ENCODE measurements around the gene THOC6. TPM values are rescaled to one million over a fixed set of nuclear protein-coding genes. Genes with fewer than 3 reads are reported as not detected.

THOC6 gene
- total and polyA plus RNA-seq, 9 of the 15 experiments (the other 6 are each of a cell fraction or from before 2014, with no cell fraction given), result 2.5 to 65.4 (median 42.3) TPM

GRCh38 chr16:3007059-3007956 lies 16.5 kb upstream of the THOC6 start (continued):
- TF ChIP-seq TEAD4 (IDR thresholded peaks at IDR 0.05; ENCODE audit: low read length) (peak; percentile 25; the same call in 1 of the 2 replicates), TEAD4 (CRISPR knock-in tag; IDR thresholded peaks at IDR 0.05; ENCODE audit: borderline replicate concordance) (no peak), SNRNP70 (optimal IDR thresholded peaks at IDR 0.05; ENCODE audit: low read depth, low read length) (no peak), KAT7 (CRISPR knock-in tag; IDR thresholded peaks at IDR 0.05; ENCODE audit: borderline replicate concordance) (peak; percentile 42; the same call in 1 of the 2 replicates), SIN3A (IDR thresholded peaks at IDR 0.05; ENCODE audit: borderline replicate concordance in 2 of 2, control insufficient read depth in 1 of 2, low read depth in 2 of 2, low read length in 2 of 2) (0 out of 4 replicates have a peak, but pooled peaks of 1 of the 2 experiments have one; percentile 42), POLR2G (IDR thresholded peaks at IDR 0.05; ENCODE audit: low read depth, low read length) (peak; percentile 35; the same call in 1 of the 2 replicates), FOXK2 (conservative IDR thresholded peaks at IDR 0.05 in 1 of 2, IDR thresholded peaks at IDR 0.05 in 1 of 2; ENCODE audit: low read depth in 2 of 2) (peak; percentile 59 to 61), TFAP4 (CRISPR knock-in tag; IDR thresholded peaks at IDR 0.05; ENCODE audit: borderline replicate concordance) (peak; percentile 27), ZNF277 (CRISPR knock-in tag; IDR thresholded peaks at IDR 0.05; ENCODE audit: borderline replicate concordance) (no peak), CREB1 (IDR thresholded peaks at IDR 0.05) (0 out of 2 replicates have a peak, but pooled peaks have one; percentile 11), CREB1 (CRISPR knock-in tag; IDR thresholded peaks at IDR 0.05) (0 out of 2 replicates have a peak, but pooled peaks have one; percentile 27), KDM5B (IDR thresholded peaks at IDR 0.05; ENCODE audit: insufficient replicate concordance, low read depth, low read length) (no peak), XRCC4 (IDR thresholded peaks at IDR 0.05; ENCODE audit: extremely low read depth, insufficient read depth, insufficient read length) (no peak)
- TF ChIP-seq, protein P1, sequence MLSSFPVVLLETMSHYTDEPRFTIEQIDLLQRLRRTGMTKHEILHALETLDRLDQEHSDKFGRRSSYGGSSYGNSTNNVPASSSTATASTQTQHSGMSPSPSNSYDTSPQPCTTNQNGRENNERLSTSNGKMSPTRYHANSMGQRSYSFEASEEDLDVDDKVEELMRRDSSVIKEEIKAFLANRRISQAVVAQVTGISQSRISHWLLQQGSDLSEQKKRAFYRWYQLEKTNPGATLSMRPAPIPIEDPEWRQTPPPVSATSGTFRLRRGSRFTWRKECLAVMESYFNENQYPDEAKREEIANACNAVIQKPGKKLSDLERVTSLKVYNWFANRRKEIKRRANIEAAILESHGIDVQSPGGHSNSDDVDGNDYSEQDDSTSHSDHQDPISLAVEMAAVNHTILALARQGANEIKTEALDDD (IDR thresholded peaks at IDR 0.05), result peak; percentile 94
- TF ChIP-seq, protein P2, sequence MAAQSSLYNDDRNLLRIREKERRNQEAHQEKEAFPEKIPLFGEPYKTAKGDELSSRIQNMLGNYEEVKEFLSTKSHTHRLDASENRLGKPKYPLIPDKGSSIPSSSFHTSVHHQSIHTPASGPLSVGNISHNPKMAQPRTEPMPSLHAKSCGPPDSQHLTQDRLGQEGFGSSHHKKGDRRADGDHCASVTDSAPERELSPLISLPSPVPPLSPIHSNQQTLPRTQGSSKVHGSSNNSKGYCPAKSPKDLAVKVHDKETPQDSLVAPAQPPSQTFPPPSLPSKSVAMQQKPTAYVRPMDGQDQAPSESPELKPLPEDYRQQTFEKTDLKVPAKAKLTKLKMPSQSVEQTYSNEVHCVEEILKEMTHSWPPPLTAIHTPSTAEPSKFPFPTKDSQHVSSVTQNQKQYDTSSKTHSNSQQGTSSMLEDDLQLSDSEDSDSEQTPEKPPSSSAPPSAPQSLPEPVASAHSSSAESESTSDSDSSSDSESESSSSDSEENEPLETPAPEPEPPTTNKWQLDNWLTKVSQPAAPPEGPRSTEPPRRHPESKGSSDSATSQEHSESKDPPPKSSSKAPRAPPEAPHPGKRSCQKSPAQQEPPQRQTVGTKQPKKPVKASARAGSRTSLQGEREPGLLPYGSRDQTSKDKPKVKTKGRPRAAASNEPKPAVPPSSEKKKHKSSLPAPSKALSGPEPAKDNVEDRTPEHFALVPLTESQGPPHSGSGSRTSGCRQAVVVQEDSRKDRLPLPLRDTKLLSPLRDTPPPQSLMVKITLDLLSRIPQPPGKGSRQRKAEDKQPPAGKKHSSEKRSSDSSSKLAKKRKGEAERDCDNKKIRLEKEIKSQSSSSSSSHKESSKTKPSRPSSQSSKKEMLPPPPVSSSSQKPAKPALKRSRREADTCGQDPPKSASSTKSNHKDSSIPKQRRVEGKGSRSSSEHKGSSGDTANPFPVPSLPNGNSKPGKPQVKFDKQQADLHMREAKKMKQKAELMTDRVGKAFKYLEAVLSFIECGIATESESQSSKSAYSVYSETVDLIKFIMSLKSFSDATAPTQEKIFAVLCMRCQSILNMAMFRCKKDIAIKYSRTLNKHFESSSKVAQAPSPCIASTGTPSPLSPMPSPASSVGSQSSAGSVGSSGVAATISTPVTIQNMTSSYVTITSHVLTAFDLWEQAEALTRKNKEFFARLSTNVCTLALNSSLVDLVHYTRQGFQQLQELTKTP (IDR thresholded peaks at IDR 0.05; ENCODE audit: low read depth in 1 of 2, partially characterized antibody in 2 of 2), result peak in 1 of 2 experiments; percentile 15

Measured in K562 (cell line).